ENCODE data around the gene RIN1.

GRCh38 chr11:66322732-66323427 lies 13.4 kb downstream of the RIN1 start:
- no peak for TF ChIP-seq TAF1 (IDR thresholded peaks at IDR 0.05; ENCODE audit: low read depth, low read length)
- TF ChIP-seq POU2F2 (IDR thresholded peaks at IDR 0.05; ENCODE audit: low read depth, low read length), result no peak
- TF ChIP-seq POLR2A (IDR thresholded peaks at IDR 0.05; ENCODE audit: low read depth, low read length), result no peak
- TF ChIP-seq POLR2AphosphoS5 (IDR thresholded peaks at IDR 0.05; ENCODE audit: low read depth, low read length), result no peak
